ENCODE data around the gene ABHD6.

DNA sequence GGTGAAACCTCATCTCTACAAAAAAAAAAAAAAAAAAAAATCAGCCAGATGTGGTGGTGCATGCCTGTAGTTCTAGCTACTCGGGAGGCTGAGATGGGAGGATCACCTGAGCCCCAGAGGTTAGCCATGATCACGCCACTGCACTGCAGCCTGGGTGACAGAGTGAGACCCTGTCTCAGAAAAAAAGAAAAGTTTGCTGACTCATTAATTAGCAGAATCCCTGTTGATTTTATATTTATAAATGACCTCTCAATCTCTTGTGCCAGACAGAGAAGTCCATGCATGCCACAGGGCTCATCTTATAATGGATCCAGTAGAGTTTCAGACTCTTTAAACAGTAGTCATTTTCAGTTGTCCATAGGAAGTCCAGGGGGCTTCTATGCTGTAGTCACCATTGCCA lies 32.9 kb downstream of the ABHD6 start:
- TF ChIP-seq, protein P1, sequence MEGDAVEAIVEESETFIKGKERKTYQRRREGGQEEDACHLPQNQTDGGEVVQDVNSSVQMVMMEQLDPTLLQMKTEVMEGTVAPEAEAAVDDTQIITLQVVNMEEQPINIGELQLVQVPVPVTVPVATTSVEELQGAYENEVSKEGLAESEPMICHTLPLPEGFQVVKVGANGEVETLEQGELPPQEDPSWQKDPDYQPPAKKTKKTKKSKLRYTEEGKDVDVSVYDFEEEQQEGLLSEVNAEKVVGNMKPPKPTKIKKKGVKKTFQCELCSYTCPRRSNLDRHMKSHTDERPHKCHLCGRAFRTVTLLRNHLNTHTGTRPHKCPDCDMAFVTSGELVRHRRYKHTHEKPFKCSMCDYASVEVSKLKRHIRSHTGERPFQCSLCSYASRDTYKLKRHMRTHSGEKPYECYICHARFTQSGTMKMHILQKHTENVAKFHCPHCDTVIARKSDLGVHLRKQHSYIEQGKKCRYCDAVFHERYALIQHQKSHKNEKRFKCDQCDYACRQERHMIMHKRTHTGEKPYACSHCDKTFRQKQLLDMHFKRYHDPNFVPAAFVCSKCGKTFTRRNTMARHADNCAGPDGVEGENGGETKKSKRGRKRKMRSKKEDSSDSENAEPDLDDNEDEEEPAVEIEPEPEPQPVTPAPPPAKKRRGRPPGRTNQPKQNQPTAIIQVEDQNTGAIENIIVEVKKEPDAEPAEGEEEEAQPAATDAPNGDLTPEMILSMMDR (IDR thresholded peaks at IDR 0.05; ENCODE audit: poor library complexity, severe bottlenecking), result no peak
- TF ChIP-seq EZH2 (IDR thresholded peaks at IDR 0.05; ENCODE audit: borderline replicate concordance, insufficient read depth, low read length, poor library complexity, severe bottlenecking), result no peak

All from neural cell (in vitro differentiated cells).